GM18861 (cell line): ENCODE results near the gene MED15.

Experiments
- ATAC-seq: cut with Tn5 transposase; IDR thresholded peaks from one replicate; pipeline ENCODE4 v1.9.1; 2021; ENCODE audit not compliant: unreplicated experiment

Gene MED15

GRCh38 chr22:20509344-20510047 lies 2.1 kb downstream of the MED15 start:
- no peak for ATAC-seq

GRCh38 chr22:20510811-20511577 lies 3.6 kb downstream of the MED15 start:
- no peak for ATAC-seq

GRCh38 chr22:20511578-20512229 lies 4.3 kb downstream of the MED15 start:
- ATAC-seq, result no peak

GRCh38 chr22:20514658-20515406 lies 7.4 kb downstream of the MED15 start:
- no peak for ATAC-seq

- ATAC-seq, result no peak
Observed at GRCh38 chr22:20516399-20516798, 9.0 kb downstream of the MED15 start.

- ATAC-seq, result no peak
Observed at GRCh38 chr22:20517422-20517821, 10.0 kb downstream of the MED15 start.

- no peak for ATAC-seq
Observed at GRCh38 chr22:20517841-20518592, 10.6 kb downstream of the MED15 start.

GRCh38 chr22:20519558-20519957 lies 12.1 kb downstream of the MED15 start:
- ATAC-seq, result no peak

- ATAC-seq, result no peak
Observed at GRCh38 chr22:20520093-20520511, 12.7 kb downstream of the MED15 start.

GRCh38 chr22:20522134-20523004 lies 15.0 kb downstream of the MED15 start:
- ATAC-seq, result no peak

- no peak for ATAC-seq
Observed at GRCh38 chr22:20523086-20523983, 15.9 kb downstream of the MED15 start.

- ATAC-seq, result no peak
Observed at GRCh38 chr22:20524004-20524481, 16.6 kb downstream of the MED15 start.

- ATAC-seq, result no peak
Observed at GRCh38 chr22:20525048-20525447, 17.6 kb downstream of the MED15 start.

GRCh38 chr22:20526305-20526627 lies 18.9 kb downstream of the MED15 start:
- ATAC-seq, result no peak

- no peak for ATAC-seq
Observed at GRCh38 chr22:20526628-20527355, 19.4 kb downstream of the MED15 start.

- ATAC-seq, result no peak
Observed at GRCh38 chr22:20528405-20528978, 21.1 kb downstream of the MED15 start.

GRCh38 chr22:20530368-20531153 lies 23.2 kb downstream of the MED15 start:
- ATAC-seq, result no peak
